H9 (cell line): ENCODE results near the gene KLF11. TPM values are rescaled to one million over a fixed set of nuclear protein-coding genes. Genes with fewer than 3 reads are reported as not detected.

ENCODE experiments used
- DNase-seq: peaks from one replicate; pipeline ENCODE4 v3.0.0-alpha.2; 2017
- H2AFZ ChIP-seq: one replicate; pipeline ENCODE4 v1.6.1; 2013; ENCODE audit warnings: mild to moderate bottlenecking, low read length, control low read depth, moderate library complexity
- H2AK5ac ChIP-seq: 2 replicates; pipeline ENCODE4 v1.6.1; 2013; ENCODE audit warnings: low read length, control low read depth, mixed read lengths; ENCODE audit not compliant: insufficient read length
- H2BK120ac ChIP-seq: one replicate; pipeline ENCODE4 v1.6.1; 2013; ENCODE audit warnings: low read depth, mild to moderate bottlenecking, low read length, control low read depth, inconsistent platforms; ENCODE audit not compliant: poor library complexity, severe bottlenecking
- H2BK12ac ChIP-seq: 2 replicates; pipeline ENCODE4 v1.6.1; 2013; ENCODE audit warnings: low read length, control low read depth, mixed read lengths, low read depth; ENCODE audit not compliant: insufficient read length
- H2BK15ac ChIP-seq: 2 replicates; pipeline ENCODE4 v1.6.1; 2013; ENCODE audit warnings: low read depth, low read length, control low read depth
- H2BK20ac ChIP-seq: one replicate; pipeline ENCODE4 v1.6.1; 2013; ENCODE audit warnings: low read depth, mild to moderate bottlenecking, low read length, control low read depth, inconsistent platforms; ENCODE audit not compliant: poor library complexity, severe bottlenecking
- H2BK5ac ChIP-seq: 2 replicates; pipeline ENCODE4 v1.6.1; 2013; ENCODE audit warnings: low read length, control low read depth, mixed read lengths; ENCODE audit not compliant: insufficient read length
- H3K14ac ChIP-seq: 2 replicates; pipeline ENCODE4 v1.6.1; 2013; ENCODE audit warnings: low read length, control low read depth; ENCODE audit not compliant: insufficient read depth
- H3K18ac ChIP-seq: 2 replicates; pipeline ENCODE4 v1.6.1; 2013; ENCODE audit warnings: low read depth, mild to moderate bottlenecking, mixed read lengths, low read length, control low read depth; ENCODE audit not compliant: insufficient read length
- H3K23ac ChIP-seq: 2 replicates; pipeline ENCODE4 v1.6.1; 2013; ENCODE audit warnings: low read length, control low read depth, mixed read lengths, low read depth; ENCODE audit not compliant: insufficient read length
- H3K23me2 ChIP-seq: 2 replicates; pipeline ENCODE4 v1.6.1; 2013; ENCODE audit warnings: low read depth, mild to moderate bottlenecking, mixed read lengths, low read length, control low read depth; ENCODE audit not compliant: insufficient read length, poor library complexity, severe bottlenecking
- H3K27ac ChIP-seq: 2 replicates; pipeline ENCODE4 v1.5.1; 2013; ENCODE audit warnings: low read length, control low read depth, mixed read lengths, low read depth; ENCODE audit not compliant: insufficient read length
- H3K27me3 ChIP-seq: 2 replicates; pipeline ENCODE4 v1.6.1; 2013; ENCODE audit warnings: low read length, control low read depth, inconsistent platforms; ENCODE audit not compliant: insufficient read depth
- H3K4ac ChIP-seq: 2 replicates; pipeline ENCODE4 v1.6.1; 2013; ENCODE audit warnings: low read depth, mild to moderate bottlenecking, control low read depth, inconsistent platforms, low read length, moderate library complexity
- H3K4me1 ChIP-seq: 2 replicates; pipeline ENCODE4 v1.6.1; 2013; ENCODE audit warnings: low read length, control low read depth, inconsistent platforms; ENCODE audit not compliant: insufficient read depth
- H3K4me2 ChIP-seq: 2 replicates; pipeline ENCODE4 v1.6.1; 2013; ENCODE audit warnings: low read length, control low read depth, mixed read lengths; ENCODE audit not compliant: insufficient read length, insufficient read depth
- H3K56ac ChIP-seq: 2 replicates; pipeline ENCODE4 v1.6.1; 2013; ENCODE audit warnings: low read depth, mild to moderate bottlenecking, mixed read lengths, low read length, control low read depth; ENCODE audit not compliant: insufficient read length
- H3K79me1 ChIP-seq: 2 replicates; pipeline ENCODE4 v1.6.1; 2013; ENCODE audit warnings: low read depth, mild to moderate bottlenecking, moderate library complexity, low read length, control low read depth, inconsistent platforms; ENCODE audit not compliant: insufficient read depth, poor library complexity, severe bottlenecking
- H3K79me2 ChIP-seq: 2 replicates; pipeline ENCODE4 v1.6.1; 2013; ENCODE audit warnings: low read length, control low read depth, inconsistent platforms; ENCODE audit not compliant: insufficient read depth
- H3K9ac ChIP-seq: 2 replicates; pipeline ENCODE4 v1.6.1; 2013; ENCODE audit warnings: low read length, control low read depth, mixed read lengths; ENCODE audit not compliant: insufficient read length; ENCODE audit errors: extremely low read depth
- H3K9me3 ChIP-seq: one replicate; pipeline ENCODE4 v1.6.1; 2013; ENCODE audit warnings: low read depth, low read length, inconsistent platforms; ENCODE audit not compliant: control insufficient read depth
- H3T11ph ChIP-seq: one replicate; pipeline ENCODE4 v1.6.1; 2013; ENCODE audit warnings: mild to moderate bottlenecking, low read length, control low read depth, inconsistent platforms
- H4K20me1 ChIP-seq: one replicate; pipeline ENCODE4 v1.6.1; 2013; ENCODE audit not compliant: control insufficient read depth, insufficient read length, insufficient read depth
- H4K5ac ChIP-seq: 2 replicates; pipeline ENCODE4 v1.6.1; 2013; ENCODE audit warnings: low read depth, mild to moderate bottlenecking, mixed read lengths, low read length, control low read depth; ENCODE audit not compliant: insufficient read length
- H4K8ac ChIP-seq: replicated peaks from 2 replicates; pipeline ENCODE4 v1.6.1; 2013; ENCODE audit warnings: low read length, control low read depth, mixed read lengths, low read depth; ENCODE audit not compliant: insufficient read length
- H4K91ac ChIP-seq: 2 replicates; pipeline ENCODE4 v1.6.1; 2013; ENCODE audit warnings: low read depth, mild to moderate bottlenecking, moderate library complexity, mixed read lengths, low read length, control low read depth; ENCODE audit not compliant: insufficient read length
- H3K27ac Mint-ChIP-seq, 3 experiments: 2 replicates in 2 of 3; 3 replicates in 1 of 3; pipeline ENCODE4 v1.8.0; 2020 to 2021; ENCODE audit warnings: mixed read lengths in 3 of 3, mild to moderate bottlenecking in 1 of 3, moderate library complexity in 1 of 3
- H3K27me3 Mint-ChIP-seq: 2 replicates; pipeline ENCODE4 v1.8.0; 2021; ENCODE audit warnings: low read depth, mild to moderate bottlenecking, moderate library complexity, mixed read lengths
- H3K36me3 Mint-ChIP-seq, 3 experiments: 2 replicates in 2 of 3; 3 replicates in 1 of 3; pipeline ENCODE4 v1.8.0; 2020 to 2021; ENCODE audit warnings: low read depth in 3 of 3, mixed read lengths in 3 of 3; ENCODE audit not compliant: insufficient read depth in 1 of 3
- H3K4me1 Mint-ChIP-seq, 2 experiments: 2 replicates each; pipeline ENCODE4 v1.8.0; 2020; ENCODE audit warnings: mixed read lengths in 2 of 2
- H3K4me3 Mint-ChIP-seq, 2 experiments: 2 replicates in 1 of 2; 3 replicates in 1 of 2; pipeline ENCODE4 v1.8.0; 2020 to 2021; ENCODE audit warnings: mild to moderate bottlenecking in 2 of 2, mixed read lengths in 2 of 2, moderate library complexity in 1 of 2
- H3K9me3 Mint-ChIP-seq, 2 experiments: 2 replicates in 1 of 2; 3 replicates in 1 of 2; pipeline ENCODE4 v1.8.0; 2020; ENCODE audit warnings: mild to moderate bottlenecking in 2 of 2, mixed read lengths in 2 of 2, moderate library complexity in 1 of 2
- CTCF ChIP-seq: fragments of 200-600 bp; sonication (generic); conservative IDR thresholded peaks from 3 replicates; pipeline ENCODE4 v1.8.0; 2021; ENCODE audit warnings: antibody characterized with exemption, mild to moderate bottlenecking
- WGBS: extraction: QIAGEN DNeasy Blood & Tissue Kit; methylation state at CpG from one replicate; pipeline ENCODE4 v1.1.7; 2013; ENCODE audit warnings: missing lambda C conversion rate, low lambda C conversion rate, mixed read lengths; ENCODE audit not compliant: insufficient read length; ENCODE audit errors: extremely low coverage; 5-methylcytosine and 5-hydroxymethylcytosine counted together
- total RNA-seq: library from RNA; stranded (reverse); gene quantifications from 2 replicates; pipeline ENCODE4 v1.2.1, GENCODE V29; 2021

The KLF11 gene
- total RNA-seq, 1 experiment from 2014 or later = 15.5 TPM

- no peaks in the 10 kb centered on the region for H3K79me1 ChIP-seq
- peaks cover 4% of the 10 kb centered on the region for H3K23me2 ChIP-seq
- no peak overlapping the region for H3K56ac ChIP-seq
- no peak overlapping the region for H2BK120ac ChIP-seq
- H2BK15ac ChIP-seq = no peak overlapping the region
- no CpG with 5 or more reads among the region's 10 CpGs for WGBS
- H3K4me1 ChIP-seq = no peaks in the 10 kb centered on the region
- H3K27me3 Mint-ChIP-seq = peaks cover 12% of the 10 kb centered on the region
- no peak overlapping the region for H3K18ac ChIP-seq
- no peak overlapping the region for H4K5ac ChIP-seq
- no peak overlapping the region for H2BK12ac ChIP-seq
- no peak overlapping the region for H3K27ac Mint-ChIP-seq
- no peak overlapping the region for H3K9ac ChIP-seq
- H2AFZ ChIP-seq = no peak overlapping the region
- DNase-seq = no peak
- no peaks in the 10 kb centered on the region for H3K79me2 ChIP-seq
- H3T11ph ChIP-seq = no peak overlapping the region
- H3K36me3 Mint-ChIP-seq = no peaks in the 10 kb centered on the region
- no peaks in the 10 kb centered on the region for H3K9me3 ChIP-seq
- H3K4ac ChIP-seq = no peak overlapping the region
- no peak overlapping the region for H4K91ac ChIP-seq
- H2BK5ac ChIP-seq = no peak overlapping the region
- TF ChIP-seq CTCF = no peak
- H3K4me1 Mint-ChIP-seq = peaks cover 0 to under 1% of the 10 kb centered on the region in 2 experiments; a peak in 1 of 4 replicates
- H3K27ac ChIP-seq = no peak overlapping the region
- H4K20me1 ChIP-seq = no peaks in the 10 kb centered on the region
- H3K4me2 ChIP-seq = no peak overlapping the region
- no peak overlapping the region for H4K8ac ChIP-seq
- H2BK20ac ChIP-seq = no peak overlapping the region
- no peak overlapping the region for H3K23ac ChIP-seq
- no peak overlapping the region for H3K14ac ChIP-seq
- no peaks in the 10 kb centered on the region for H3K27me3 ChIP-seq
- no peak overlapping the region for H2AK5ac ChIP-seq
- no peaks in the 10 kb centered on the region; a peak in 1 of 5 replicates for H3K9me3 Mint-ChIP-seq
- no peak overlapping the region for H3K4me3 Mint-ChIP-seq
Observed at GRCh38 chr2:10022966-10023662, 20.2 kb upstream of the KLF11 start.
